Colon (tissue), 2 donors: ENCODE measurements around the gene FYN.
"Not testable (repeated sequence)": the region's sequence is repeated elsewhere in the genome, so short reads cannot be mapped to it uniquely, and the experiment has no call there.

Source experiments
- FAIRE-seq: peaks from 2 replicates; lab custom pipeline; 2012; peaks lifted over from hg19 to GRCh38; lab: Jason Lieb, UNC
- donor health status: control.
- donor health status: control.

FYN gene

DNA sequence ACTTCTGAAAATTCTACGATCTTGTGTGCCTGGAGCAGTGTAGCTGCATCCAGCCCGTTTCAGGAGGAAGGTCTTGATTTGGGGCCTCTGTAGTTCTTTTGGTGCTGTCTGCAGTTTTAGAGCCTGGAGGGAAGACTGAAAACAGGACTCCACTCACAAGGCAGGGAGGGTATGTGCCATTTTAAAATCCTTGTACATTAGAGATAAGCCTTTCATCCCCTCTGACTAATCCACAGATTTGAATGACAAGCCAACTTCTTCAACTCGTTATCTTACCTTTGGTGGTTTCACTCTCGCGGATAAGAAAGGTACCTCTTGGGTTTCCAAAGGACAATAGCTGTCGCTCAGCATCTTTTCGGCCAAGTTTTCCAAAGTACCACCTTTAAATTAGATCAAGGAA lies 169.5 kb downstream of the FYN start:
- no peak for FAIRE-seq

DNA sequence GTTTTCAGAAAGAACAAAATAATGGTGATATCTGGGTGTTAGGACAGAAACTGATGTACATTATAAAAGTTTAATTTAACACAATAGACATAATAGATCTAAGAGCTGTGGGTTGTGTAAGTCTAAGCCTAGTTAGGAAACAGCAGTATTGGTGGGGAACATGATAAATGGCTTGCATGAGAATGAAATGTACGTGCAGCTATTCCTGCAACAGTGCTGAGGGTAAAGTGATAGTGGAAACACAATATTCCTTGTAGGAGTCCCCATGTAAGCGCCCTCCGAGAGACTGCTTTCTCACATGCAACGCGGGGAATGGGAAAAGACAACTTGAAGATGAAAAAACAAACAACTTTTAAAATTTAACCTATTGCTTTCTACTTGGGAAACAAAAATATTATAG lies 171.0 kb downstream of the FYN start:
- FAIRE-seq: no peak

DNA sequence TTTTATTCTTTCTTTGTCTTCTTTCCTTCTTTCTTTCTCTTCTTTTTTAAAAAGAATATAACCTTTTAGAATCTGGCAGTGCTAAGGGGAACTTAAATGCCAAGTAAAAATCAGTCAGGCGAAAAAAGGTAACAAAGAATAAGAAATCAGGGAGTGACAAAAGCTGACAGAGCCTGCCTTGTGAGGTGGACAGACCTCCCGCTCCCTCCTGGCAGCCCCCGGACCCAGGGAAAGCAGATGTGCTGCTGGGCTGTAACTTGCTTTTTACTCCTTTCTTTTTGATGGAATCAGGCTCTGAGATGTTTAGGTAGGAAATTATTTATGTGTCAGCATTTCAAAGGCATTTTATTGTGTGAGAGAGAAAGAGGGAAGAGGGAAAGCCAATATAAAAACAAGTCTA lies 172.1 kb downstream of the FYN start:
- FAIRE-seq: no peak

DNA sequence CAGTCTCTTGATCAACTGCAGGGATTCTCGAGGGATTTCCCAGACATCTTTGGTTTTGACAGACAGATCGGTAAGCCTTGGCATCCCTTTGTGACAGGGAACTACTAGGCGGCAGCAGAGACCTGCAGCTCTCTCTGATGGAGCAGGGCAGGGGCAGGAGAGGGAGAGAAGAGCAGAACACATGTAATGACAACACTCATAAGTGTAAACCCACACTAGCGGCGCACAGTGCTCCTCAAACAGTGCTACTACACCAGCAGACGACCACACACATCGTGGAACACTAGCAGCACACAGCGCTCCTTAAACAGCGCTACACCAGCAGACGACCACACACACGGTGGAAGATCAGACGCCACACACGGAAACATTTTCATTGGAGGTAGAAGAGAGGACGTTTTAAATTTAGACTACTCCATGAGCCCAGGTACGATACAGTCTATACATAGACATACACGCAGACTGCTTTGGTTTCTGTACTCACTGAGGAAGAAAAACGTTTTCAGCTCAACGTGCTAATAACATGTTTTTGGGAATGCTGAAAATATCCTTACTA lies 173.0 kb downstream of the FYN start:
- FAIRE-seq: no peak

DNA sequence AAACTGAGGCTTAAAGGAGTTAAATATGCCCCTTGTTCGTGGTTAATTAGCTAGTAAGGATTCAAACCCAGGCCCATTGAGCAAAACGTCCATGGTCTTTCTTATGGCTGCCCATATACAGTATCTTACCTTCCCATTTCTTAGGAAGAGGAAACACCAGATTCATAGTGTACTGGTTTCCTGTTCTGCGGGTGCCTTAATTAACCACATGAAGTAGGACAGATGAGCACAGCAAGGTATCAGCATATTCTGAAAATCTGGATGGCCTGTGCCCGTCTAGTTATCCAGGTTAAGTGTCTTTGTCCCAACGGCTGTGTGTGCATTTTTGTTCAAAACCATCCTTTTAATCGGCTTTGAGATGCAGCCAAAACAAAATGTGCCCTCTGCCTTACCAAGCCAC lies 174.1 kb downstream of the FYN start:
- no peak for FAIRE-seq

DNA sequence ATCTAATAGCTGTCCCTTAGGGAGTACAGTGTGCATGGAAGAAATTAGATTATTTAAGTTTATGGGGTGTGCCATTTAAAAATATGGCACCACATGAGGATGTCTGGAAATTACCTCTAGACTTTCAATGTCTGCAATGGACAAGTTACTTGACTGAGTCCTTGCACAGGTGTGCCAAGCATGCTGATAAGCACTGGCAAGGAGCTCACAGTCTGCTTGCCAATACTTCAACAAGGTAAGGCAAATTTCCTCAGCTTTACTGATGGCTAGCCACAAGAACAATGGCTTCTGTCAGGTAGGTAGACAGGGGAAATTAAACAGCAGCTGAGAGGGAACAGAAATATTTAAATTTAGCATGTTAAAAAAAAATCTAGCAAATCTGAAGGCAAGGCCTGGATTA lies 176.4 kb downstream of the FYN start:
- FAIRE-seq: no peak

DNA sequence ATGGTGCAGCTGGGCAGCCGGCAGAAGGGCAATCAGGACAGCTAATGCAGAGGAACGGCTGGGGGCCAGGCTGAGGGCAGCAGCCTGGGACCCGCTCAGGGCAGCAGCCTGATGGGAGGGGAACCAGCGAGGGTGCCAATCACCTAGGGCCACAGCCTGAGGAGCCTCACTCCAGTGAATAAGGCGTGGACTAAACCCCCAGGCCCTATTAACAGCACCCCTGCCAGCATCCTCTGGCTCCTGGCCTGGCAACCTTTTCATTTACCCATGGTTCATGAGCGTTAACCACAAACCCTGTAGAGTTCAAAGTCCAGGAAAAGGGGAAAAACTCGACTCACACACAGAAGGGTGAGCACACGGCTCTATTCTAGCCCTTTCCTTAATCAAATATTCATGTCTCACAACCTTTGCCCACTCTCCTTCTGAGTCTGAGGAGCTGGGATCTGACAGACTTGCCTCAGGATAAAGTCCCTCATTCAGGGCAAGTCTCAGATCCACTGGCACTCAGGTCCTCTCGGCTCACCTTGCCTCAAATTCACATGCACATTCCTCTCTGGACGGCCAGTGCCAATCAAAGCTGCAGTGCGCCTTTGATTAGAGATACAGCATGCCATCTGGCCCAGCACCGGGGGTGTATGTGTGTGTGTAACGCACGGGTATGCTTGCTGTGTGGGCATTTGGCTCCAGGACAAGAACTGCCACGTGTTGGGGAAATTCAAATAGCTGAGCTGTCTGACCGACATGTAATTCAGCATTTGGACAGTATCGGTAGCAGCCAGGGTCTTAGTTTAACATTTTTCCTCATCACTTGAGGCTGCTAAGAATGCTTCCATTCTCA lies 180.7 kb downstream of the FYN start:
- no peak for FAIRE-seq

DNA sequence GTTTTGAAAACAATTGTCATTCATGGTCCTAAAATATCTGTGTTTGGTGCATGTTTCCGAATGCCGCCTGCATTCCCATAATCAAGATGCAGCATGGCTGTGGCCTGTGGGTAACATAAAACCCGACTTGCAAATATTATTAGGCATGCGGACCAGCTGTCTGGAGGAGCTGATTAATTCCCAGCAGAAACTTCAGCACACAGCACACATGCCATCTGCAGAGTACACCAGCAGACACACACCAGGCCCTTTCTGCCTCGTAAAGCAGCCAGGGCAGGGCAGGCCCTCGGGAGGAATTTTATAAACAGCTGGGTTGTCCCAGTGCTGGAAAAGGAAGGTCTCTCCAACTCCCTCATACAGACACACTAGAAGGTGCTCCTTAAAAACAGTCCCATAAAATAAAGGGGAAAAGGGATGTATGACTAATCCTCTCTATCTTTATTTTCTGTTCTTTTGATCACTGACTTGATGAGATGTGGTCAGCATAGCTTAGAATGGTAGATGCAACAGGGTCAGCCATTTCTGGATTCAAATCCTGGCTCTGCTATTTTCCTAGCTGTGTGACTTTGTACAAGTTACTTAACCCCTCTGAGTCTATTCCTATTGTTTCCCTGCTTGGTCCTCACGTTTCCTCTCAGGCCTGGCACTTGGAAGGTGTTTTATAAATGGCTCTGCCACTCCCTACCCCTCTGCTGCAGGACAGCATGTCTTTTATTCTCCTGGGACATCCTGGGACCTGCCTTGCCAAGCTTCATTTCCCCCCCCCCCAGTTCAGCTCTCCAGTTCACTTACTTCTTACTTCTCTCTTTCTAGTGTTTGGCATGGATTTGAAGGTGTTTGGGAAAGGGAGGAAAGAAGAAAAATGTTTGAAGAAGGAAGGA lies 181.7 kb downstream of the FYN start:
- no peak for FAIRE-seq

DNA sequence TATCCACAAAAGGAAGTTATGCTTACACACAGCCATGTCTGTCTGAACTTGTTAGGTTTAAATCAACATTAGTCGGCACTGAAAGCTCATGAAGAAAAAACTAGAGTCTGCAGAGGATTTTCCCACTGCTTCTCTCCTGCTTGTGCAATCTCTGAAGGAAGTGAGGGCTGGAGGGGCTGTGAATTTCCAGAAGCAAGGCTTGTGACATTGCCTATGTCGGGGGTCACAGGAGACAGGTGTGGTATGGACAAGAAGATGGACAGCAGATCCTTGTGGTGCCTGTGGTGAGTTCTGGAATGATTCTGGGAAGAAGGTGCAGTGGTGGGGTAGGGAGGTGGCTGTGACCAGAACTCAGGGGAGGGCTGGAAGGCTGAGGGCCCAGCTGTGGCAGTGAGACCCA lies 183.3 kb downstream of the FYN start:
- no peak for FAIRE-seq

DNA sequence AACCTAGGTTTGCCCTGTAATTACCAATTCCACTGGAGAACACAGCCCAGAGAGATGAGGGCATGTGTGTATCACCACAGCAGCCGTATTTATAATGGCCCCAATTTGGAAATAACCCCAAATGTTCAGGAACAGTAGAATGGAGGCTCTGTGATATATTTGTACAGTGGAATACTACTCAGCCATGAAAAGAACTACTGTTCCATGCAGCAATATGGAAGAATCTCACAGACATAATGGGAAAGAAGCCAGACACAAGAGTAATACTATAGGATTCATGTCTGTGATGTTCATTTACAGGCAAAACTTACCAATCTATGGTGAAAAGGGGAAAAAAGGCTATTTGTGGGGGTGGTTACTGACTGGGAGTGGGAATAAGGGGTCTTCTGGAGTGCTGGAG lies 183.8 kb downstream of the FYN start:
- no peak for FAIRE-seq

DNA sequence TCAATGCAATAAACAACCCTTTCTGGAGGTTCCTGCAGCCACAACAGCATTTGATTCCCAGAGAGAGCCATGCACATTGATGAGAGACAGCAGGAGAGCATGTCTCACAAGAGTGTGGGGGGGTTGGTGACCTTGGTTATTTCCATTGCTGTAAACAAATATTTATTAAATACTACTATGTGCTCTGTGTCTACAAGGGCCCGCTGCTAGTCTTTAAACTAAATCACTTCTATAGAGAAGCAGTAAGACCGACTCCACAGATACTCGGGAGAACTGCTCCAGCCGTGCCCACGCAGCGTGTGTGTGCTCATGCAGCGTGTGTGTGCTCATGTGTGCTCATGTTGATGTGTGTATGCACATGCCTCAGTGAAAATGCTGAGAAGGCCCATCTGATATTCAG lies 184.9 kb downstream of the FYN start:
- no peak for FAIRE-seq

DNA sequence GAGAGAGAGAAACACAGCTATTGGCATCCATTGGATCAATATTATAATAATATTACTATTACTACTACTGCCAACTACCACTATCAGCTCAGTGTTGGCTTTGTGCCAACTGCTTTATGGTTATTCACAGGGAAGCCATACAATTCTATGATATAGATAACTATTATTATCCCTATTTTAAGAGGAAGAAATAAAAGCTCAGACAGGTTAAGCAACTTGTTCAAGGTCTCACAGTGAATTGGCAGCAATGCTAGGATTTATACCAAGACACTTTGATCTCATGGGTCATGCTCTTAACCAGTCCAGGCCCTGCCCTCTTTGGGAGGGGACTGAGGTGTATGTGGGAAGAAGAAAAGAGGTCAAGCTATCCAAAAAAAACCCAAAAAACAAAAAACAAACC lies 185.6 kb downstream of the FYN start:
- no peak for FAIRE-seq

DNA sequence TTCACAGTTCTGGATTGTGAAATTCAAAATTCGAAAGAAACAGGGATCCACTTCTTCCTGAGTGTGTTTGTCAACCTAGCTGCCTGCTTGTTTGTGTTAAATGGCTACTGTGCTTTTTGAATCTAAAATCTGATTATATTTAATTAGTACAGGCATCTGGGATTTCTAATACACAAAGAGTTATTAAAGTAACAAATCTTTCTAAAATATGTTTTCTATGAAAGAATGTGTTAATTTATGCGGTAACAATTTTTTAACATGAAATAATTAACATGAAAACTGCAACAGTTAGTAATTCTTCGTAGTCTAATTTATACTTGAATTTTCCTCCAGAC lies 186.4 kb downstream of the FYN start:
- FAIRE-seq: no peak

DNA sequence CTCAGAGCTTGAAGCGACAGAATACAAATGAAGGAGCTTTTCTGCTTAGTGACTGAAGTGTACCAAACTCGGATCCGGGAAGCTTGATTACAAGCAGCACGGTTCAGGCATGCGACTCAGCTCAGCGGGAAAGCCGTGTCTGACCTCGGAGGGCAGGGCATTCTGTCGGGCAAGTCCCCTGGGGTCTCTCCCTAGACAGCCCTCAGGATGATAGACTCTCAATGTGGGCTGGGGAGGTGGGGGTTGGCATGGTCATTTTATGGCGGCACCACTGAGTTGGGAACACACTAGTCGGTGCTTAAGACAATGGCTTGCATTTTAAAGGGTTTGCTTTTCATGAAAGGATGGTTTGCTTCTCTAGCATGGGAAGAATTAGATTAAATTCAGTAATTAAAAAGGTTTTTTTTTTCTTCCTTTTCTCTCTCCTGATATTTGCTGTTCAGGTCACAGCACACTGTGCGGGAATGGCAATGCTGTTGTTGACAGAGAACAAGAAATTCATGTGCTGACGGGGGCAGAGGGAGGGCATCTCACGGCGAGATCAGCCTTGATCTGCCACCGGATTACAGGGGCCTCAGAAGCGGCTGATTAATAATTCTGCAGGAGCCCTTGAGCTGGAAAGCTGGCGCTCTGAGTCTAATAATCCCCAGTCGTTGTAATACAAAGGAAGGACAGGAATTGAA lies 186.9 kb downstream of the FYN start:
- no peak for FAIRE-seq

DNA sequence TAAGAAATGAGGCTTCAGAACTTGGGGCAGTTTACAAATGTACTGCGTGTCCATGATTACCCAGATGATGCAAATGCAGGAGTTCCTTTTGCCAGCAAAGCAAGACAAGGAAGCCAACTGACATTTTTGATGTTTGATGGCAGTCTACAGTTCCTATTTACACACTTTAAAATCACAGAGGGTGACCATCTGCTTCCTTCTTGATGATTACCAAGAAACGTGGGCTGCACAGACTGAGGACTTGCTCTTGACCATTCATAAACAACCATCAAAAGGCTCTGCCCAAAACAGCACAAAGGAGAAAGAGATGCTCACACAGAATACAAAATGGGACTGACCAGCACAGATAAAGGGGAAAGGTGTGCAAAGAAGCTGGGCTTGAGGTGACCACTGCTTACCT lies 187.7 kb downstream of the FYN start:
- FAIRE-seq: no peak

DNA sequence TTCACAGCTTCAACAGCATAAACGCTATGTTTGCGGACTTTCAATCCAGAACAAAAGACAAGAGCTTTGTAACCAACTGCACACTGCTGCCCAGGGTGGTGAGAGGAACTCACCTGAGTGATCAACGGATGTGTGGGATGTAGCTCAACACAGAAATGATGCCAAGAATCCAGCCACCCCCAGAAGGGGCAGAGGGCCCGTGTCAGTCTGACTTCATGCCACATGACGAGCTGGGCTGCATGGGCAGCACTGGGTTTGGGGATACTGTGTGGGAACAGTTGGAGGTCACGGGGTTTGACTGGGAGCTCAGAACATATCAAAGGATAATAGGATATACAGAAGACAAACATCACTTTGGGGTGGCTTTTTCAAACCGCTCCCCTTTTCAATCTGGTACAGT lies 188.2 kb downstream of the FYN start:
- FAIRE-seq: no peak

DNA sequence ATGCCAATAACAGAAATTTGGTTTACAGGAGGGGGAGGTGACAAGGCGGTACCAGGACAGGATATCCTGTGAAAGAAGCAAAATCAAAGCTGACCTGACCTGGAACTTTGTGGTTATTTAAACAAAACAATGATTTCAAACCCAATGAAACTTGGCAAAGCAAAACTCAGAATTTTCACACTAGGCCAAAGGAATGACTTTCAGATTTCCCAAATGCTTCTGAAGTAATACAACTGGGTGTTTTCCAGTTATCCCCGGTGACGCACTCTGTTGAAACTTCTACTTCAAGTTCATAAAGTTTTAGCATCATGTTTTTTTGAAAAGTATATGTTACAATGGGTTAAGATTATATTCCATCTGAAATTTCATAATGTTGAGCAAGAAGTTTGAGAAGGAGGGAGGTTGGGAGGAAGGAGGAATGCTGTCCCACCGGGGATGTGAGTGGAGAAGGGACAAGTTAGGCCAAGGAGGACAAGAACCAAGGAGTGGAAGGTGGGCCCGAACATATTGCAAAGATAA lies 189.4 kb downstream of the FYN start:
- no peak for FAIRE-seq

DNA sequence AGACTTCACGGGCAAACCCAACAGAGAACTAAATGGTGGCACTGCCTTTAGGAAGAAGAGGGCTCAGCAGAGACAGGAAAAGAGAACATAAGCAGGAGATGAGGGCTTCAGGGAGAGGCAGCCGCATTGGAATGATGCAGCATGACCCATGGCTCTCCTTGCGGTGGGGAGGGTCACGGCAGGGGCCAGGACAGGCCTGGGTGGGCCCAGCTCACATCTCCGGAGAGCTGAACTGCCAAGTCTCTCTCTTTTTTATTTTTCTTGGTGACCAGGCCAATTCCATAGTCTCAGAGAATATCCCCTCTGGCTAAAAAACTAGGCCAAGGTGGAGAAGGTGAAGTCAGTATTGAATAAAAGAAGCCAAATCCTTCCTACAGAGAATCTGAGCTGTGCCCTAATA lies 190.1 kb downstream of the FYN start:
- no peak for FAIRE-seq

DNA sequence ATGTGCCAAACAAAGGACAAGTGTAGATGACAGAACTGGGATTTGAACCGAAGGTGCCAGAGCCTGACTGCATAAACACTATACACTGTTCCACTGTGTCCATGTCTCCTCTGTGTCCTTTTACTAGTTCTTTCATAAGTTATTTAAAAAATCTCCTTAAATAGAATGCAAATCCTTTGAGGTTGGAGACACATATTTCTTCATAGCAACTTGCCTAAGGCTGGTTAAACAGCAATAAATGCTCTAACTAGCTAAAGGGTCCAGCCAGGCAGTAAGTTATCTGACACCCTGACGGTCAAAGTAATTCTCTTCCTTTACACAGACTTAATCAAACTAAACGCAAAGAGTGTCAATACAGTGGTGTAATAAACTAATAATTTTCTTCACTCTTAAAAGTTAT lies 191.4 kb downstream of the FYN start:
- no peak for FAIRE-seq

DNA sequence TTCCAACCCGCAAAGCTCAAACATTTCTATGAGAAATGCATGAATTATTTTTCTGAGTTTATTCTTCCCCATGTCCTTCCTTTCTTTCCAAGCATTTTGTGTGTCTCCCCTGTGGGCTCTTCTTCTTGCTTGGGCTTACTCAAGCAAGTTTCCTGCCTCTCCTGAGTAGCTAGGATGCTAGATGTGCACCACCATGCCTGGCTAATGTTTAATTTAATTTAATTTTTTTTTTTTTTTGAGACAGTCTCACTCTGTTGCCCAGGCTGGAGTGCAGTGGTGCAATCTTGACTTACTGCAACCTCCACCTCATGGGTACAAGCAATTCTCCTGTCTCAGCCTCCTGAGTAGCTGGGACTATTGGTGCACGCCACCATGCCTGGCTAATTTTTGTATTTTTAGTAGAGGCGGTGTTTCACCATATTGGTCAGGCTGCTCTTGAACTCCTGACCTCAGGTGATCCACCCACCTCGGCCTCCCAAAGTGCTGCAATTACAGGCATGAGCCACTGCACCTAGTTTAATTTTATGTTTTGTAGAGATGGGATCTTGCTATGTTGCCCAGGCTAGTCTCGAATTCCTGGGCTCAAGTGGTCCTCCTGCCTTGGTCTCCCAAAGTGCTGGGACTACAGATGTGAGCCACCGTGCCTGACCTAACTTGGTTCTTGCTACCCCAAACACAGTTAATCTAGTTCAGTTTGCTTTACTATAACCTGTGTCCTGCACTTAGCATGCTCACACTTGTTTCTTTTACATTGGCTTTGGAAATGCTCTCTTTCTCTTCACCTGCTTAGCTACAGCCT lies 192.2 kb downstream of the FYN start:
- FAIRE-seq: not testable (repeated sequence)

DNA sequence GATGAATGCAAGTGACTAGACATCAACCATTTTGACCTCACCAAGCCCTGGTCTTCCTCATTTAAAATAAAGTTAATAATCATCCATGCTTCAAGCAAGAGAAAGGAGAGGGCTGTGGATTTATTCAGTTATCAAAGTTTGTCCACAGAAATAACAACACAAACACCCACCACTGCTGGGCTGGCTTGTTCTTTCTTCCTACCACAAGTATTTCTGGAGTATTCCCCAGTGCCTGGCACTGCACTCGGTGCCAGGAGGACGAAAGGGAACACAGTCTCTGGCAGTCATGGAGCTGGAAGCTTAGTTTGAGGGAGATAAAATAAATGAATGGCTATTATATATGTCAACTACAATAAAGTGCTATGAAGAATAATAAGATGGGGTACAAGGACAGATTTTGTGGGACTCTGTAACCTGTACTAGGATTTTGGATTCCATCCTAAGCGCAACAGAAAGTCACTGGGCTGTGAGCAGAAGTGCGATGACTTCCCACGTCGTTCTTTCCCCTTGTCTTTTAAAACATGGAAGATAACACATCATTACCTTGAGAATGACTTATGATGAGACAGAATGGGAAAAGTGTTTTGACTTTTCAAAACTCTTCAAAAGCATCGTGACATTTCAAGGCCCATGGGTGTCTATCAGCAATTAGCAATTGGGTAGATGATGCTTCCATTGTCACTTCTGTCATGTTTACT lies 193.1 kb downstream of the FYN start:
- FAIRE-seq: no peak
